IPS-18a (cell line): ENCODE results near the gene OR6B2.

Experiments
- H3K27ac ChIP-seq: one replicate; pipeline ENCODE4 v1.5.1; 2013; ENCODE audit warnings: low read length
- H3K27me3 ChIP-seq: one replicate; pipeline ENCODE4 v1.6.1; 2013; ENCODE audit warnings: mild to moderate bottlenecking, low read length; ENCODE audit not compliant: control insufficient read depth, insufficient read depth
- H3K36me3 ChIP-seq: one replicate; pipeline ENCODE4 v1.6.1; 2013; ENCODE audit warnings: low read depth, low read length; ENCODE audit not compliant: control insufficient read depth
- H3K4me1 ChIP-seq: one replicate; pipeline ENCODE4 v1.6.1; 2013; ENCODE audit warnings: low read depth, low read length; ENCODE audit not compliant: control insufficient read depth
- H3K4me3 ChIP-seq: one replicate; pipeline ENCODE4 v1.5.1; 2013; ENCODE audit warnings: low read length
- H3K9ac ChIP-seq: one replicate; pipeline ENCODE4 v1.6.1; 2013; ENCODE audit warnings: mild to moderate bottlenecking, low read length, moderate library complexity
- H3K9me3 ChIP-seq: one replicate; pipeline ENCODE4 v1.6.1; 2013; ENCODE audit warnings: low read depth, low read length; ENCODE audit not compliant: control insufficient read depth

Gene OR6B2

GRCh38 chr2:240037358-240037757, 7.1 kb upstream of the OR6B2 start:
- H3K9me3 ChIP-seq: no peaks in the 10 kb centered on the region
- no peak overlapping the region for H3K4me3 ChIP-seq
- H3K4me1 ChIP-seq: no peaks in the 10 kb centered on the region
- H3K27me3 ChIP-seq: peaks cover 33% of the 10 kb centered on the region
- no peak overlapping the region for H3K27ac ChIP-seq
- no peak overlapping the region for H3K9ac ChIP-seq
- no peaks in the 10 kb centered on the region for H3K36me3 ChIP-seq

- Histone ChIP-seq H3K27ac (no peak overlapping the region), H3K27me3 (peaks cover 36% of the 10 kb centered on the region), H3K36me3 (no peaks in the 10 kb centered on the region), H3K4me3 (no peak overlapping the region), H3K4me1 (no peaks in the 10 kb centered on the region), H3K9me3 (no peaks in the 10 kb centered on the region), H3K9ac (no peak overlapping the region)
Measured at GRCh38 chr2:240033330-240033678, 3.1 kb upstream of the OR6B2 start.

GRCh38 chr2:240032406-240033329, 2.4 kb upstream of the OR6B2 start:
- peaks cover 35% of the 10 kb centered on the region for H3K27me3 ChIP-seq

GRCh38 chr2:240024766-240025165, 5.5 kb downstream of the OR6B2 start:
- Histone ChIP-seq H3K4me1 (no peaks in the 10 kb centered on the region), H3K9me3 (no peaks in the 10 kb centered on the region), H3K36me3 (peaks cover 15% of the 10 kb centered on the region), H3K27ac (no peak overlapping the region), H3K9ac (peak overlapping the region; percentile 75), H3K27me3 (no peaks in the 10 kb centered on the region), H3K4me3 (peak overlapping the region; percentile 78)

More at GRCh38 chr2:240032406-240033329, 2.4 kb upstream of the OR6B2 start:
- no peak overlapping the region for H3K9ac ChIP-seq
- H3K9me3 ChIP-seq: no peaks in the 10 kb centered on the region
- no peak overlapping the region for H3K4me3 ChIP-seq
- no peaks in the 10 kb centered on the region for H3K36me3 ChIP-seq
- H3K4me1 ChIP-seq: no peaks in the 10 kb centered on the region
- H3K27ac ChIP-seq: no peak overlapping the region

- Histone ChIP-seq H3K36me3 (peaks cover 19% of the 10 kb centered on the region), H3K4me3 (peak overlapping the region; percentile 78), H3K27ac (no peak overlapping the region), H3K9ac (no peak overlapping the region), H3K4me1 (no peaks in the 10 kb centered on the region), H3K27me3 (no peaks in the 10 kb centered on the region), H3K9me3 (no peaks in the 10 kb centered on the region)
Measured at GRCh38 chr2:240023792-240024191, 6.4 kb downstream of the OR6B2 start.

DNA sequence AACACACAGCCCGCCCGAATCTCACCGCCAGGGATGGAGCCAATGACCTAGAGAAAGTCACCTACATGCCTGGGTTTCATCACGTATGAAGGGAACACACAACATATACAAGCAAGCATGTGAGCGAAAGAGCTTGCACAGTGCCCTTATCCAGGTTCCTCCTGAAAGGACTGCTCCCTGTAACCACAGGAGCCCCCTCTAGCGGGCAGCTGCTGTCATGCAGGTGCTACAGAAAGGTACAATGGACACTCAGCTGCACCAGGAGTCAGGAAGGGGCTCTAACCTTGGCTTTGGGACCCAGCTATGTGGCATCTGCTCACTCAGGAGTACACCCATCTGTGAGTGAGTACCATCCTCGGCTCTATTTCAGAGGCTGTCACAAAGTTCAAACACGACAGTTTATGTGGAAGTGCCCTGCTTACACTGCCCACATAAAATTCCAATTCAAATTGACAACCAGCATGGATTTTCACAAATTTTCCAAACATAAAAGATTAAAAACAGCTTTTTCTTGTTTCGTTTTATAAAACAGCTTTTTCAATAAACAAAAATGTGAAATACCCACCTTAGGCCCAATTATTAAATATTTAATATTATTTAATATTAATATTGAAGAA, 8.6 kb downstream of the OR6B2 start:
- no peak overlapping the region for H3K9ac ChIP-seq
- peaks cover 37% of the 10 kb centered on the region for H3K36me3 ChIP-seq
- no peaks in the 10 kb centered on the region for H3K9me3 ChIP-seq
- H3K4me1 ChIP-seq: no peaks in the 10 kb centered on the region
- no peak overlapping the region for H3K27ac ChIP-seq
- H3K27me3 ChIP-seq: no peaks in the 10 kb centered on the region
- H3K4me3 ChIP-seq: no peak overlapping the region

DNA sequence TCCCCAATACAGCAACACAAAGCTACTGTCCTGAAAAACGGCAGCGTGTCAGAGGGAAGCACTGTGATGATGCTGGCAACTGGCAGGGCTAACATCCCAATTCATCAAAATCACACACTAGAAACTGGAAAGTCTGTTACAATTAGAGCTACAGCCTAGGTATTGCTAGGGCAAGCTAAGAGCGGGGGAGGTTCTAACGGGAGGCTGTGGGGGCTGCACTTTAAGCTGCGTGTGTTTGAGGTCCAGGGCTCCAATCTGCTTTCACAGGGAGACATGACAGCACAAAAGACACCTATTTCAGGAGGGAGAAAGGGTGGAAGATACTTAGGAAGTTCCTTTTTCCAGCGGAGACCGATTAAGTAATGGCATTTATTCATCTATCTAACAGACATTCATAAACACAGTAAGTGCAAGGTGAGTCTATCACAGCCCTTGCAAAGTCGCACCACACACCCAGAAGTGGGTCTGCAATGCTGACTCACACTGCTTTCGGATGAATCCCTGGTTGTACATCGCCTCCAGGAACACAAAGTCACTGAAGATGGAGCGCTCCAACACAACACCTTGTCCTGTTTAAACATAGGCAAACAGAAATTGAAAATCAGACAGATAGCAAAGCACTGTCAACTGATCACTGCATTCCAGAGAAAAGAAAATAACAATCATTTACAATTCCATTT, 12.0 kb downstream of the OR6B2 start:
- Histone ChIP-seq H3K9me3 (no peaks in the 10 kb centered on the region), H3K4me3 (no peak overlapping the region), H3K4me1 (no peaks in the 10 kb centered on the region), H3K27me3 (no peaks in the 10 kb centered on the region), H3K27ac (no peak overlapping the region), H3K36me3 (peaks cover 59% of the 10 kb centered on the region), H3K9ac (no peak overlapping the region)

DNA sequence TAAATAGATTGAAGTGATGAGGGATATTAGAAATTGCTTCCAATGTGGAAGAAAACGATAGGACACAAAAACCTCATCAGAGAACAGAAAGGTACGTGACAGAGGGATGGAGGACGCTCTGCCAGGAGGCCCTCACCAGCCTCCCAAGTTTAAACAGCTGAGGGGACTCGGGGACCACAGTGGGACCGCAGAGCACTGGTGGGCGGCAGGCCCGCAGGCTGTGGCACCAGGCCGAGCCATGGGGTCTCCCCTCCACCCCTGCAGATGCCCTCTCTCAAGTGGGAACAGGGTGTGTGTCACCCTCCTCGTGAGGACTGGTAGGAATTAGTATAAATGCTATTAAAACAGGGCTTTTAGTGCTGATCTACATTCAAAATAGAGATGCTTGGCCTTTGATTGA, 15.9 kb downstream of the OR6B2 start:
- no peaks in the 10 kb centered on the region for H3K4me1 ChIP-seq
- no peaks in the 10 kb centered on the region for H3K9me3 ChIP-seq
- H3K27me3 ChIP-seq: no peaks in the 10 kb centered on the region
- H3K9ac ChIP-seq: no peak overlapping the region
- peaks cover 74% of the 10 kb centered on the region for H3K36me3 ChIP-seq
- H3K27ac ChIP-seq: no peak overlapping the region
- H3K4me3 ChIP-seq: no peak overlapping the region

GRCh38 chr2:240013343-240013742, 16.9 kb downstream of the OR6B2 start:
- no peaks in the 10 kb centered on the region for H3K27me3 ChIP-seq
- no peak overlapping the region for H3K27ac ChIP-seq
- H3K9me3 ChIP-seq: no peaks in the 10 kb centered on the region
- no peak overlapping the region for H3K4me3 ChIP-seq
- H3K36me3 ChIP-seq: peaks cover 77% of the 10 kb centered on the region
- no peaks in the 10 kb centered on the region for H3K4me1 ChIP-seq
- H3K9ac ChIP-seq: no peak overlapping the region

DNA sequence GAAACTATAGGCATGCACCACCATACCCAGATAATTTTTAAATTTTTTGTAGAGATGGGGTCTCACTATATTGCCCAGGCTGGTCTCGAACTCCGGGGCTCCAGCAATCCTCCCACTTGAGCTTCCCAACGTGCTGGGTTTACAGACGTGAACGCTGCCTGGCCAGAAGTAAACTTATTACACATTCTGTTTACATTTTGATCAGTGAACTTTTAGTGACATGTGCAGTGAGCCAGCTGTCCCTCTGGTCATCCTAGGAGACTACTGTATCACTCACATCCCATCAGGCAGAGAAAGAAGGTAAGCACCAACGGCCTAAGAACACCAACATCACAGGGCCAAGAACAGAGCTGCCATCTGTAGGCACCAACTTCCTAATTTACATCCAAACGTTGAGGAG, 27.2 kb downstream of the OR6B2 start:
- Histone ChIP-seq H3K27me3 (no peaks in the 10 kb centered on the region), H3K27ac (no peak overlapping the region), H3K4me1 (no peaks in the 10 kb centered on the region), H3K4me3 (no peak overlapping the region), H3K9me3 (no peaks in the 10 kb centered on the region), H3K36me3 (peaks cover 65% of the 10 kb centered on the region), H3K9ac (no peak overlapping the region)

DNA sequence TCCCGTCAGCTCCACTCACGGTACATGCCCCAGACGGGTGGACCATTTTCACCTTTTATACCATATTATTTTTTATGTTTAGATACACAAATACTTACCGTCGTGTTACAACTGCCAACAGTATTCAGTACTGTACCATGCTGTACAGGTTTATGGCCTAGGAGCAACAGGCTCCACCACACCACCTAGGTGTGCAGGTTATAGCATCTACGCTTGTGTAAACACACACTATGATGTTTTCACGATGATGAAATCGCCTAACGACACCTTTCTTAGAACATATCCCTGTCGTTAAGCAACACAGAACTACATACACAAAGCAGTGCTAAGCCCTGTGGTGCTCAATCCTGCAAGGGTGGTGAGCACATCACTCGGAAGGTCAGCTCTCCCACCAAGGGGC, 29.6 kb downstream of the OR6B2 start:
- no peaks in the 10 kb centered on the region for H3K27me3 ChIP-seq
- H3K9ac ChIP-seq: no peak overlapping the region
- H3K27ac ChIP-seq: no peak overlapping the region
- H3K9me3 ChIP-seq: no peaks in the 10 kb centered on the region
- no peaks in the 10 kb centered on the region for H3K4me1 ChIP-seq
- peaks cover 58% of the 10 kb centered on the region for H3K36me3 ChIP-seq
- H3K4me3 ChIP-seq: no peak overlapping the region
